ENCODE data around the gene SLC2A13. TPM values are rescaled to one million over a fixed set of nuclear protein-coding genes. Genes with fewer than 3 reads are reported as not detected.

Gene SLC2A13
- total RNA-seq, 1 experiment from 2014 or later = 12.1 TPM

GRCh38 chr12:40033242-40033630, 72.6 kb downstream of the SLC2A13 start:
- H3K9me3 ChIP-seq (ENCODE audit: control insufficient read depth, insufficient read depth, low read depth, low read length) = no peaks in the 10 kb centered on the region
- no peaks in the 10 kb centered on the region for H3K36me3 ChIP-seq (ENCODE audit: control insufficient read depth, insufficient read depth, low read length)
- H3K4me1 ChIP-seq (ENCODE audit: control insufficient read depth, insufficient read depth, low read length) = peaks cover 4% of the 10 kb centered on the region; the same call in 1 of the 2 replicates
- no TSS peak for BruUV-seq (replicated peaks)
- H3K4me3 ChIP-seq (ENCODE audit: low read depth in 2 of 2, low read length in 2 of 2) = no peak overlapping the region
- ChIA-PET POLR2A (no interaction called here), CTCF (no interaction called here)
- intact Hi-C loops (cut with micrococcal nuclease; ENCODE audit: unreplicated experiment) (no loop called here), in situ Hi-C loops (cut with HindIII; ENCODE audit: low pct_unique_long_range_greater_than_20kb, low sequenced_read_pairs) (no loop called here)
- H3K27me3 ChIP-seq (ENCODE audit: control insufficient read depth, insufficient read depth, low read length) = no peaks in the 10 kb centered on the region
- ATAC-seq (no peak), DNase-seq (ENCODE audit: low read depth, low spot score) (no peak)
- TF ChIP-seq REST (IDR thresholded peaks at IDR 0.05; ENCODE audit: insufficient read depth in 1 of 2, low read depth in 2 of 2, low read length in 1 of 2) (no peak), SIN3A (IDR thresholded peaks at IDR 0.05; ENCODE audit: borderline replicate concordance, insufficient read depth, low read depth, low read length) (no peak), POLR2AphosphoS5 (IDR thresholded peaks at IDR 0.05; ENCODE audit: low read depth, low read length) (no peak), CTCF (IDR thresholded peaks at IDR 0.05) (no peak), TCF7L2 (IDR thresholded peaks at IDR 0.05; ENCODE audit: low read depth, low read length) (no peak)
- H3K27ac ChIP-seq (ENCODE audit: low read length) = no peak overlapping the region

GRCh38 chr12:40032433-40033241, 73.2 kb downstream of the SLC2A13 start:
- ATAC-seq (no peak), DNase-seq (ENCODE audit: low read depth, low spot score) (no peak)
- ChIA-PET CTCF (no interaction called here), POLR2A (no interaction called here)
- H3K4me1 ChIP-seq (ENCODE audit: control insufficient read depth, insufficient read depth, low read length) = peaks cover 4% of the 10 kb centered on the region; the same call in 1 of the 2 replicates
- no peak for TF ChIP-seq CTCF (IDR thresholded peaks at IDR 0.05)
- no peak for TF ChIP-seq TCF7L2 (IDR thresholded peaks at IDR 0.05; ENCODE audit: low read depth, low read length)
- no peak for TF ChIP-seq SIN3A (IDR thresholded peaks at IDR 0.05; ENCODE audit: borderline replicate concordance, insufficient read depth, low read depth, low read length)
- no peak for TF ChIP-seq POLR2AphosphoS5 (IDR thresholded peaks at IDR 0.05; ENCODE audit: low read depth, low read length)
- no peak for TF ChIP-seq REST (IDR thresholded peaks at IDR 0.05; ENCODE audit: insufficient read depth in 1 of 2, low read depth in 2 of 2, low read length in 1 of 2)
- intact Hi-C loops (cut with micrococcal nuclease; ENCODE audit: unreplicated experiment) = no loop called here
- no peaks in the 10 kb centered on the region for H3K36me3 ChIP-seq (ENCODE audit: control insufficient read depth, insufficient read depth, low read length)
- H3K9me3 ChIP-seq (ENCODE audit: control insufficient read depth, insufficient read depth, low read depth, low read length) = no peaks in the 10 kb centered on the region
- in situ Hi-C loops (cut with HindIII; ENCODE audit: low pct_unique_long_range_greater_than_20kb, low sequenced_read_pairs) = no loop called here
- BruUV-seq (replicated peaks) = no TSS peak
- H3K27me3 ChIP-seq (ENCODE audit: control insufficient read depth, insufficient read depth, low read length) = no peaks in the 10 kb centered on the region
- no peak overlapping the region for H3K27ac ChIP-seq (ENCODE audit: low read length)
- no peak overlapping the region for H3K4me3 ChIP-seq (ENCODE audit: low read depth in 2 of 2, low read length in 2 of 2)
